Amniotic stem cell (primary cell): Measurements from ENCODE around the gene CDK19.

Experiments used
- DNase-seq: peaks from one replicate; lab custom pipeline; 2025; lab: John Stamatoyannopoulos, UW

Gene CDK19

DNA sequence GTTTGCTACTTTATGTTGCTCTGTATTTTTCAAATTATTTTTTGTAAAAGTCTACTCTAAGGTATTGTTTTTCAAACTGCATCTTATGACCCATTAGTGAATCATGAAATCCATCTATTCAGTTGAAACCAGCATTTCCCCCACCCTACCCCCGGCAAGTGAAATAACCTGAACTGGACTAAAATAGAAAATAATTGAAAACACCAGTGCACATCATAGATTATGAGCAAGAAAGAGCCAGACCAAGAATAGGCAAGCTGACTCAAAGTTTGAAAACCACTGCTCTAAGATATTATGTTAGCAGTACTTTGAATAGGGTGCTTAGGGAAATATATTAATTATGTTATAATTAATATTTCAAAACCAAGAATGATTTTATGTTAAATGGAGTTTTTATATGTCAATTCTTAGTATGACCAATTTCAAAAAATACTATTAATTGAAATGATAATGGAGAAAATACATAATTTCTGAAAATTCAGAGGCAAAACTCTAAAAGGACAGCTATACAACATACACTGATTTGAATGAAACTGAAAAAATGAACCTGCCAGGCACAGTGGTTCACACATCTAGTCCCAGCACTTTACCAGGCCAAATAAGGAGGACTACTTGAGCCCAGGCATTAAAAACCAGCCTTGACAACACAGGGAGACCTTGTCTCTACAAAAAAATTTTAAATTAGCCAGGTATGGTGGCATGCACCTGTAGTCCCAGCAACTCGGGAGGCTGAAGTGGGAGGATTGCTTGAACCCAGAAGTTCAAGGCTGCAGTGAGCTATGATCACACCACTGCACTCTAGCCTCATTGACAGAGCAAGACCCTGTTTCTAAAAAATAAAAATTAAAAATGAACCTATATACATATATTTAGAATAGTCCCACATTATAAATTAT, 112.0 kb downstream of the CDK19 start:
- no peak for DNase-seq

DNA sequence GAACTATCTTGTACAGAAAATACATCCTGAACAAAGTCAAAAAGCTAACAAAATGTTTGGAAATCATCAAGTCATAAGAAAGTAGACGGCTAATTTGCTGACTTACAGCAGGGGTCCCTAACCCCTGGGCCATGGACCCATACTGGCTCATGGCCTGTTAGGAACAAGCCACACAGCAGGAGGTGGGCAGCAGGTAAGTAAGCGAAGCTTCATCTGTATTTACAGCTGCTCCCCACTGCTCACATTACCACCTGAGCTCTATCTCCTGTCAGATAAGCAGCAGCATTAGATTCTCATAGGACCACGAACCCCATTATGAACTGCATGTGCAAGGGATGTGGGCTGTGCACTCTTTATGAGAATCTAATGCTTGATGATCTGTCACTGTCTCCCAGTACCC, 115.5 kb downstream of the CDK19 start:
- no peak for DNase-seq

- no peak for DNase-seq
Observed at GRCh38 chr6:110693994-110694393, 121.3 kb downstream of the CDK19 start.

DNA sequence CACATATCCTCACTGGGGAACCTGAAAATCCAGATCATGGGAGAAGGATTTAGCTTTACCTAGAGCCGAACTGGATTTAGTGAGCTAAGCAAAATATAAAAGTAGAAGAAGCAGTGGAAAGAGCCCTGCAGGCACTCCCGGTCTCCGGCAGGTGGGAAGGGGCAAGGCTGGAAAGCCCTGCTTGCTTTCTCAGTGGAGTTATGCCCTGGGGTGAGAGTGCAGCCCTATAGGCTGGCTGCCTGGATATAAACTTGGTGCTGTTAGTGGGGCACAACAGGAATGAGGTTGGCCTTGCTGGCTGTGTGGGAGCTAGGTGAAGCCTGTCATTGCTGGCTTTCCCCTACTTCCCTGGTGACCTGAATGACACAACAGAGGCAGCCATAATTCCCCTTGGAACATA, 122.0 kb downstream of the CDK19 start:
- no peak for DNase-seq

GRCh38 chr6:110690916-110691315, 124.4 kb downstream of the CDK19 start:
- DNase-seq = no peak

DNA sequence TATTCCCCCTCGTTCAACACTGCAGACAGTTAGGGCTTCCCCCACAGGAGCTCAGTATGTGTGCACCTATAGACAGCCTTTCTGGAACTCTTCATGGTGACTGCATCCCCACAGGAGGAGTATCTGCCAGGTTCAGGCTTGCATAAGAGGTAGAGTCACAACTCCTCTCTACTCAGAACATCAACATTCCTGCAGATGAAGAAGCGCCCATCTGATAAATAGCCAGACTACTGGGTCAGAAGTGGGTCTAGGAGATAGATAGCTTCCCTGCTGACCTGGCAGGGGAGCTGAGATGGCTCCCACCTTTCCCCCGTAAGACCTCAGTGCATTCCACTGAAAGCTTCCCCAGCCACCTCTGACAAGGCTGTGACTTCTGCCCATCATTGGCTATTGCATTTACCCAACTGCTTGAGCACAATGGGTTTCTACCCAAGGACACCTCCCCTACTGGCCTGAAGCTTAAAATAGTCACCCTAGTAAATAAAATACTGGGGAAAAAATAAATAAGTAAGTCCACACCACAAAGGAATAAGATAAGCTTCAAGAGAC, 125.1 kb downstream of the CDK19 start:
- no peak for DNase-seq

DNA sequence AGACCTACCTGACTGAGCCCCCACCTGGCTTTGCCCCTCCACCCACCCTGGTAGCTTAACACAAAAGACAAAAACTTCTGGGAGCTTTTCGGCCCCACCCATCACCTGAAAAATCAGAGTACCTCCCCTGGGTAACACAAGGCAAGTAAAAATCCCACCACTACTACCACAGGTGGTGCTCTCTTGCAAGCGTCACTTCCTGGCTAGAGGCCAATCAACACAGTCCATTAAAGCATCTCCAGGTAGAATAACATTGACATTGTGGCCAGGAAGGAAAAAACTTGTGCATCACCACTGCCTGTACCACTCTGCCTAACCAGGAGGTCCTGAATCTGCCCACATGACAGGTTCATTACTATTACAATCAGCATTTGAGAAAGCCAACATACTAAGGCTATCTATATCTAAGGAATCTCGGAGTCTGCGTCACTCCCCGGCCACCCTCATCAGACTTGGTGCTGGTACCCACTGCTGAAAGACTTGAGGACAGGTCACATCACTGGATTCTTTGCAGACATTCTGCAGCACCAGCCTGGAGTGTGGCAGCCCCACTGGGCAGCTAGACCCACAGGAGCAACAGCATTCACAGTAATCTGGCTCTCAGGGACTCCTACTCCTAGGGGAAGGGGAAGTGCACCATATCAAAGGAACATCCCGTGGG, 125.9 kb downstream of the CDK19 start:
- DNase-seq = no peak

DNA sequence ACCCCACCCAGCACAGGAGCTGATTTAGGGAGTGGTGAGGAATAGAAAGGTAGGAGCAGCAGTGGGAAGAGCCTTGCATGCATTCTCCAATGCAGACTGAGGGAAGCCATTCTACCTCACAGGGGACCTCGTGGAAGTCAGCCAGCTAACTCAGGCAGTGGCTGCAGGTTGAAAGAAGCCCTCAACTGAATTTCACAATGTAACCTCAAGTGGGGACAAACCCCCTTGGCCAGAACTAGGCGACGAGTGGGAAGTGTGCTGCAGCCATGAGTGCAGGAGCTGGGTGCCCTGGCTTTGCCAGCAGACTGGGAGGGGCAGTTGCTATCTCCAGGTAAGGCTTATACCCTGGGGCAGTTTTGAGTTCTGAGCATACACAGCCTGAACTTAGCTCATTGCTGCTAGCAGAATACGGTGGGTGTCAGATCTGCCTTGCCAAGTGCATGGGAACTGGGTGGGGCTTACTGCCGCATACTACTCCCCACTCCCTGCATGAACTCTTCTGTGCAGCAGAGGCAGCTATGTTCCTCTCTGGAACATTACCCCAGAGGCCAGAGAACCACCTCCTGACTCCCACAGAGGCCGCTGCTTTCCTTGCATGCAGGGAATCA, 126.5 kb downstream of the CDK19 start:
- DNase-seq = no peak

- DNase-seq = no peak
Observed at GRCh38 chr6:110687326-110687725, 127.9 kb downstream of the CDK19 start.

DNA sequence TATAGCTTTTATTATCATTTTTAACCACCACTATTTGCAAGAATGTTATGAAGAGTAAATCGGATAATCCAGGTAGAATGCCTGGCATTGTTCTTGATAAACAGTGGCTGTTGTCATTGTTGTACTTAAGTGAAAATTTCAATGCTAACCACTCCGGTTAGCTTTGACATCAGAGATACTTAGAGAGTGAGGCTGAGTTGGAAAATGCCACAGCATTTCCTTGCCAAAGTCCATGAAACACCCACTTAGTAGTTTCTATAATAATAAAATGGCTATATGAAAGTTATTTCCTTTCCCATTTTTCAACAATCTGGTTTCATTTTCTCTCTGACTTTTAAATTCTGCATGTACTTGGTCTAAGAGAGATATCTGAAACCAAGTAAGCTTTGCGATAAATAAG, 132.0 kb downstream of the CDK19 start:
- DNase-seq = no peak

GRCh38 chr6:110682460-110682853, 132.8 kb downstream of the CDK19 start:
- peak; percentile 72 for DNase-seq

DNA sequence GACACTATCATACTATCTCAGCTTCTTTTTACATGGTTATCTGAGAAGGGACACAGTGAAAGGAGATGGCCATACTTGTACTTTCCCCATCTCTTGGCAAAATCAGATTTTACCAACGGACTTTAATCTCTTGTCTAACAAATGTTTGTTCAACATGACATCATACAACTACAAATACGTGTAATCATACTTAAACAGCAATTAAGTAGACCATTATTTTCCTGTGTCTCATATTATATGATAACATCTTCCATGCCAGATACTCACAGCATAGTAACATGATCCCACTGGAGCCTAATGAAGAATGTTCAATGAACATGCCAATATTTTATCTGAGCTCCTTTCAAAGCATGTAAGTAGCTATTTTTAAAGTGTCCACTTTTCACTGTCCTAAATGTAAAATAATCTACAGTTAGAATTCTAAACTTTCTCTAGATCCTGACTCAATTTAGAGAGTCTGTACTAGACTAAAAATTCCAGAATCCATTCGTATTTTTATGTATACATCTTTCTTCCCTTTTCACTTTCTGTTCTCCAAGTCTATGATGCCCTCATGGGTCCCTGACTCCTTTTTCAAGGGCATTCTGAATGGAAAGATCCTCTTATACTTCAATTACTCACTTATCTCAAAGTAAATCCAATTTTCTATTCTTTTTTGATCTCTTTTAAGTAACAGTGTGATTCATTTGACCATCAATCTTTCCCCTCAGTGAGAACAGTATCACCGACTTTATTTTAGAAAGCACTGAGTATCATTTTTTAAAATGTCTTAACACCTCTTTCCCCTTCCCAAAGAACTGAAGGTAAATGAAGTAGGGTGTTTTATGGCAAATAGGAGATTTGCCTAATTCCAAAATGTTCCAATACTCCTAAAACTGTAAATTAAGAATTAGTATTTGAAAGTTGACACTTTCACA, 133.5 kb downstream of the CDK19 start:
- DNase-seq = no peak

- no peak for DNase-seq
Observed at GRCh38 chr6:110676396-110676795, 138.9 kb downstream of the CDK19 start.

DNA sequence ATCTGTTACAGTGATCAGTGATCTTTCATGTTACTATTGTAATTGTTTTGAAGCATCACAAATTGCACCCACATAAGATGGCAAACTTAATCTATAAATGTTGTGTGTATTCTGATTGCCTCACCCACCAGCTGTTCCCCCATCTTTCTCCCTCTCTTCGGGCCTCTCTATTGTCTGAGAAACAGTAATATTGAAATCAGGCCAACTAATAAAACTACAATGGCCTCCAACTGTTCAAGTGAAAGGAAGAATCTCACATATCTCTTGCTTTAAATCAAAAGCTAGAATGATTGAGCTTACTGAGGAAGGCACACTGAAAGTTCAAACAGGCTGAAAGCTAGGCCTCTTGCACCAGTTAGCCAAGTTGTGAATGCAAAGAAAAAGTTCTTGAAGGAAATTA, 141.2 kb downstream of the CDK19 start:
- no peak for DNase-seq

- DNase-seq = no peak
Observed at GRCh38 chr6:110672122-110672521, 143.1 kb downstream of the CDK19 start.

DNA sequence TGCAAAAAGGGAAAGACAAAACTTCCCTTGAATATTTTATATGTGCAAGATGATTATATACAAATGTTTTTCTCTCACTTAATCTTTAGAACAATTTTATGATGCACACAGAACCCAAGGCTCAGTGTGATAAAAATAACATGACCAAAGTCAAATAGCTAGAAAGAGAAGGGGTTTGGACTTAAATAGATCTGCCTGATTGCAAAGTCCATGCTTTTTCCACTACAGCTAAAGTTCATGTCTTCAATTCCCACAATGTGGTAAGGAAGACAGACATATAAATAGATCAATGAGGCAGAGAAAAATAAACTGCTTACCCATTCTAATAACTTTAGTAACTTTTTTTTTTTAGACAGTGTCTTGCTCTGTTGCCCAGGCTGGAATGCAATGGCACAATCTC, 143.8 kb downstream of the CDK19 start:
- DNase-seq = no peak

DNA sequence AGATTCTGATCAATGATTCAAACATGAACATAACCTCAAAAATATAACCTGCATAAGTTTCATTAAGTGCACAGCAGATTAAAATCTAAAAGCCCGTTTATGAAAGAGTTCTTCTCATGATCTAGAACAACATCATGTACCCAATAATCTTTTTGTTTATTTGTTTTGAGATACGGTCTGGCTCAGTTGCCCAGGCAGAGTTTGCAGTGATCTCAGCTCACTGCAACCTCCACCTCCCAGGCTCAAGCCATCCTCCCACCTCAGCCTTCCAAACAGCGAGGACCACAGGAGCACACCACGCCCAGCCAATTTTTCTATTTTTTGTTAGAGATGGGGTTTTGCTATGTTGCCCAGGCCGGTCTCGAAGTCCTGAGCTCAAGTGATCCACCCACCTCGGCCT, 149.7 kb downstream of the CDK19 start:
- no peak for DNase-seq

DNA sequence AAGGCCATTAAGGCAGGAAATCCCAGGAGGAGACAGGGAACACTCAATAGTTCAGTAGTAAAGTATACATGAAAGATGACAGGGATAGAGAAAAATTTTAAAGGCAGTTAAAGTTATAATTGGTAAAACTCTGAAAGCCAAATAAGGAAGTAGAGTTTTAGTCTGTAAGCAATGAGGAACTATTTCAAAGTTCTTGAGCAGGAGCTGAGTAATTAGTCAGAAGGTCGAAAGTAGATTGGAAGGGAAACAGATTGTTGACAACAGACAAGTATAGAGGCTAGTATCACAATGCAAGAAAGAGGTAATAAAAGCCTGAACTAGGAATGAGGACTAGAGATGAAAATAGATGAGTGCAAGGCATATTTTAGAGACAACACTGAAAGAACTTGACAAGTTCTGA, 150.3 kb downstream of the CDK19 start:
- no peak for DNase-seq

DNA sequence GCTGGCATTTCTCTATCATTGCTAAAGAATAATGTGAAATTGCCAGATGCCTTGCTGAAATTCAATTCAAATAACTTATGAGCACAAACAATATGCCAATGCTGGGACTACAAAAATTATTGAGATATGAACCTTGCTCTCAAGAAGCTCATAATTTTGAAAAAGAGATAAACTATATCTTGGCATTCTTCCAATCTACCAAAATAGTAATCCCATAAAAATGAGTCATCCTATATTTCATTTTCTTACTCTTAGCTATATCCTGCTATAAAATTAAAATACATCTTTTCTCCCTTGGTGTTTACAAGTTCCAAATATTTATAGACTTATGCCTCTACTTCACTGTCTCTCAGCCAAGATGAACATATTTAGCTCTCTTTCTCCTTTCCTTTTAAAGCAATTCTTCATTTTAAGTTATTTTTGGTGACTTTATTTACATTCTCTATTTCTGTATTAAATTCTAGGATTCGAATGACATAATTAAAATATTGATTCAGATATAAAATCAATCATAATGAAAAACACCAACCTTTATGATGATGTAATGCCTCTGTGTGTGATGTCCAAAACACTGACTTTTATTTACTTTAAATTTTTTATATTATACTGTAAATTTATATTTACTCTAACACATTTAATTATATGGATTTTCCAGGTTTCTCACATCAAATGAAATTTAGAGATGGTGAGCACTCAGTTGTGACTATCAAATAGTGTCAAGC, 152.6 kb downstream of the CDK19 start:
- no peak for DNase-seq

DNA sequence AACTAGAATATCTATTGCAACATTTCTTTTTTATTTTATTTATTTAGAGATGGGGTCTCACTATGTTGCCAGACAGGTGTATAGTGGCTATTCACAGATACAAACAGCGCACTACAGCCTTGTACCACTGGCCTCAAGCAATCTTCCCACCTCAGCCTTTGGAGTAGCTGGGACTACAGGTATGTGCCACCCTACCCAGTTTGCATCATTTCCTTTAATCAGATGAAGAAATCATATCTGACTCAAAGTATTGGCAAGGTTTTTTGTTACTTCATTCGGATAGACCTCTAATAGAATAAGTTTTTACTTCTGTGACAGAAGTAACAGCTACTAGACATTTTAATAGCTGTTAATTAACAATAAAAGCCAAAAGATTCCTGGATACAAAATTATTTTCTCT, 153.9 kb downstream of the CDK19 start:
- DNase-seq = no peak

- DNase-seq = no peak
Observed at GRCh38 chr6:110660066-110660655, 155.1 kb downstream of the CDK19 start.
